ENCODE measurements around the gene IFNGR1. TPM values are rescaled to one million over a fixed set of nuclear protein-coding genes. Genes with fewer than 3 reads are reported as not detected.

IFNGR1 gene
- total RNA-seq, 1 experiment from 2014 or later = 27.1 TPM

DNA sequence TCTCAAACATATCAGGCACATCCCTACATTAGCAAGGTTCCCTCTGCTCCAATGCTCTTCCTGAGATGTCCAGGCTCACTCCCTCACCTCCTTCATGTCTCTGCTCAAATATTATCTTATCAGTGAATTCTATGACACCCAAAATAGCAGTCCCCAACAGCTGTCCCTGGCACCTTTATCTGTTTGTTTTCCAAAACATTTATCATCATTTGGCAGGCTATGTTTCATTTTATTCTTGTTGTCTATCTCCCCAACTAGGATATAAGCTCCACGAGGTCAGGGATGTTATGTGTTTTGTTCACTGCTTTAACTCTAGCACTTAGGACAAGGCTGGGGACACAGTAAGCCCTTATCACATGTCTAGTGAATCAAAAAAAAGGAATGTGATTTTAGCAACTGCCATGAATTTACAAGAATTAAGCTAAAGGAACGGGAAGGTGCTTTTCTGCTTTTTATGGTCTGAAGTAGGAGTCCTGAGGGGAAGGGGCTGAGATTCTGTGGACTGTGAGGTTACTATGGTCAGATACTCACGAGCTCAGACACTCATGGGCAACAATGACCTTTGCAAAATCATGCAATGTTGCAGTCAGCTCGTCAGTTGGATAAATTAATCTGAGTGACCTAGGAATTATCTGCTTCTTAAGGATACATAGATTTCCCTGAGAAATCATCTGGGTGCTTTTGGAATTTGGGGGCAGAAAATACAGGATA, 43.9 kb downstream of the IFNGR1 start (continued):
- TF ChIP-seq, protein P1, sequence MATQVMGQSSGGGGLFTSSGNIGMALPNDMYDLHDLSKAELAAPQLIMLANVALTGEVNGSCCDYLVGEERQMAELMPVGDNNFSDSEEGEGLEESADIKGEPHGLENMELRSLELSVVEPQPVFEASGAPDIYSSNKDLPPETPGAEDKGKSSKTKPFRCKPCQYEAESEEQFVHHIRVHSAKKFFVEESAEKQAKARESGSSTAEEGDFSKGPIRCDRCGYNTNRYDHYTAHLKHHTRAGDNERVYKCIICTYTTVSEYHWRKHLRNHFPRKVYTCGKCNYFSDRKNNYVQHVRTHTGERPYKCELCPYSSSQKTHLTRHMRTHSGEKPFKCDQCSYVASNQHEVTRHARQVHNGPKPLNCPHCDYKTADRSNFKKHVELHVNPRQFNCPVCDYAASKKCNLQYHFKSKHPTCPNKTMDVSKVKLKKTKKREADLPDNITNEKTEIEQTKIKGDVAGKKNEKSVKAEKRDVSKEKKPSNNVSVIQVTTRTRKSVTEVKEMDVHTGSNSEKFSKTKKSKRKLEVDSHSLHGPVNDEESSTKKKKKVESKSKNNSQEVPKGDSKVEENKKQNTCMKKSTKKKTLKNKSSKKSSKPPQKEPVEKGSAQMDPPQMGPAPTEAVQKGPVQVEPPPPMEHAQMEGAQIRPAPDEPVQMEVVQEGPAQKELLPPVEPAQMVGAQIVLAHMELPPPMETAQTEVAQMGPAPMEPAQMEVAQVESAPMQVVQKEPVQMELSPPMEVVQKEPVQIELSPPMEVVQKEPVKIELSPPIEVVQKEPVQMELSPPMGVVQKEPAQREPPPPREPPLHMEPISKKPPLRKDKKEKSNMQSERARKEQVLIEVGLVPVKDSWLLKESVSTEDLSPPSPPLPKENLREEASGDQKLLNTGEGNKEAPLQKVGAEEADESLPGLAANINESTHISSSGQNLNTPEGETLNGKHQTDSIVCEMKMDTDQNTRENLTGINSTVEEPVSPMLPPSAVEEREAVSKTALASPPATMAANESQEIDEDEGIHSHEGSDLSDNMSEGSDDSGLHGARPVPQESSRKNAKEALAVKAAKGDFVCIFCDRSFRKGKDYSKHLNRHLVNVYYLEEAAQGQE (IDR thresholded peaks at IDR 0.05; ENCODE audit: low read depth) = no peak
- TF ChIP-seq POLR2AphosphoS5 (IDR thresholded peaks at IDR 0.05; ENCODE audit: low read depth, low read length) (no peak), EGR1 (IDR thresholded peaks at IDR 0.05; ENCODE audit: low read depth) (no peak), SRF (IDR thresholded peaks at IDR 0.05; ENCODE audit: low read depth) (no peak), CTCF (IDR thresholded peaks at IDR 0.05 in 2 of 3, conservative IDR thresholded peaks at IDR 0.05 in 1 of 3; ENCODE audit: borderline replicate concordance in 1 of 3, insufficient read depth in 1 of 3, low read depth in 2 of 3, low read length in 2 of 3) (no peak), TCF7L2 (IDR thresholded peaks at IDR 0.05; ENCODE audit: borderline replicate concordance, extremely low read depth, insufficient read depth, insufficient read length) (no peak)

DNA sequence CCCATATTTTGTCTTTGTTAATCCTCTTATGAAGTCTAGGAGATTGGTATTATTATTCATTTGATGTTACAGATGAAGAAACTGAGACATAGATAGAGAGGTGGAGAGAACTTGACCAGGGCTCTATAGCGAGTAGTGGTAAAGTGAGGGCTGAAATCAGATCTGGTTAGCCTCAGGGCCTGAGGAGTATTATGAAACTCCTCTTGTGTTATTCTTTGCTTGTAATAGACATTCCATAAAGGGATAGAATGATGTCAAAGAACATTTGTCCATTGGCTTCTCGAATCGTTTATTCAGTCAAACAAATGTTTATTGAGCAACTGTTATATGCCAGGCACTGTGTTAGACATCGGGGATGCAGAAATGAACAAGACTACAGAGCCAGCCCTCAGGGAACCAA, 45.7 kb downstream of the IFNGR1 start, which contains the start of gene IL22RA2:
TSS of gene IL22RA2 (minus strand) at position 144 of the 400 bp plus-strand sequence. CDS start 11,895 bp downstream, outside the sequence.
- no peaks in the 10 kb centered on the region for H3K4me1 ChIP-seq (ENCODE audit: control insufficient read depth in 1 of 2, insufficient read depth in 2 of 2, low read length in 2 of 2)
- no peaks in the 10 kb centered on the region for H3K36me3 ChIP-seq (ENCODE audit: control insufficient read depth in 1 of 2, insufficient read depth in 2 of 2, low read length in 2 of 2)
- H3K9me3 ChIP-seq (ENCODE audit: control insufficient read depth in 1 of 2, insufficient read depth in 1 of 2, low read depth in 1 of 2, low read length in 2 of 2) = no peaks in the 10 kb centered on the region
- ATAC-seq (no peak), DNase-seq (ENCODE audit: low read depth, low spot score) (no peak)
- RAD21 ChIA-PET (ENCODE audit: low non-redundant PET in 1 of 2, low total read pairs in 2 of 2, uncharacterized antibody in 2 of 2, unreplicated experiment in 2 of 2) = no interaction called here
- H3K27me3 ChIP-seq (ENCODE audit: insufficient read depth, low read length) = no peaks in the 10 kb centered on the region
- H3K27ac ChIP-seq (ENCODE audit: low read depth, low read length) = no peak within 1 kb of the TSS
- H3K79me2 ChIP-seq (ENCODE audit: insufficient read depth, low read length) = no peaks in the 10 kb centered on the region
- no peaks in the 10 kb centered on the region for H3K9me2 ChIP-seq (ENCODE audit: insufficient read depth)
- H2AFZ ChIP-seq (ENCODE audit: low read depth, low read length, poor library complexity, severe bottlenecking) = no peak within 1 kb of the TSS
- no peaks in the 10 kb centered on the region for H4K20me1 ChIP-seq (ENCODE audit: insufficient read depth)
- H3K4me3 ChIP-seq (replicated peaks in 1 of 2; ENCODE audit: low read depth in 1 of 2, low read length in 2 of 2) = no peak within 1 kb of the TSS
- CTCF ChIA-PET = interaction anchor here (0.8 kb wide), 1 partner anchor 8 kb away, joined by 3 read pairs; no protein-coding TSS in a partner anchor
- intact Hi-C loops (cut with micrococcal nuclease) = no loop called here
- H3K4me2 ChIP-seq (ENCODE audit: low read length) = no peak within 1 kb of the TSS
- POLR2A ChIA-PET = no interaction called here
- no TSS peak for BruUV-seq (replicated peaks)
- no peak within 1 kb of the TSS for H3K9ac ChIP-seq (ENCODE audit: low read length)
- TF ChIP-seq EZH2phosphoT487 (IDR thresholded peaks at IDR 0.05; ENCODE audit: borderline replicate concordance) (no peak), CBX3 (IDR thresholded peaks at IDR 0.05; ENCODE audit: low read depth) (no peak), CTCF (IDR thresholded peaks at IDR 0.05 in 2 of 3, conservative IDR thresholded peaks at IDR 0.05 in 1 of 3; ENCODE audit: borderline replicate concordance in 1 of 3, insufficient read depth in 1 of 3, low read depth in 2 of 3, low read length in 2 of 3) (no peak), SP1 (IDR thresholded peaks at IDR 0.05; ENCODE audit: low read depth) (no peak), RAD21 (IDR thresholded peaks at IDR 0.05; ENCODE audit: low read depth) (no peak), EZH2 (IDR thresholded peaks at IDR 0.05) (no peak), POLR2AphosphoS5 (IDR thresholded peaks at IDR 0.05; ENCODE audit: low read depth, low read length) (no peak)
- TF ChIP-seq, protein P1 (IDR thresholded peaks at IDR 0.05; ENCODE audit: low read depth) = no peak

All from HCT116 (cell line).